CD4-positive, alpha-beta T cell treated with Interleukin-6 for 4 hours (primary cell): Measurements from ENCODE around the gene GATA5.
A peak's percentile ranks its signal among the peaks of the same experiment; 100 is the strongest.
"Not testable (repeated sequence)": the region's sequence is repeated elsewhere in the genome, so short reads cannot be mapped to it uniquely, and the experiment has no call there.

Experiments
- DNase-seq: peaks from one replicate; pipeline ENCODE4 v3.0.0-alpha.2; 2020; ENCODE audit warnings: mixed read lengths

GATA5 gene

DNA sequence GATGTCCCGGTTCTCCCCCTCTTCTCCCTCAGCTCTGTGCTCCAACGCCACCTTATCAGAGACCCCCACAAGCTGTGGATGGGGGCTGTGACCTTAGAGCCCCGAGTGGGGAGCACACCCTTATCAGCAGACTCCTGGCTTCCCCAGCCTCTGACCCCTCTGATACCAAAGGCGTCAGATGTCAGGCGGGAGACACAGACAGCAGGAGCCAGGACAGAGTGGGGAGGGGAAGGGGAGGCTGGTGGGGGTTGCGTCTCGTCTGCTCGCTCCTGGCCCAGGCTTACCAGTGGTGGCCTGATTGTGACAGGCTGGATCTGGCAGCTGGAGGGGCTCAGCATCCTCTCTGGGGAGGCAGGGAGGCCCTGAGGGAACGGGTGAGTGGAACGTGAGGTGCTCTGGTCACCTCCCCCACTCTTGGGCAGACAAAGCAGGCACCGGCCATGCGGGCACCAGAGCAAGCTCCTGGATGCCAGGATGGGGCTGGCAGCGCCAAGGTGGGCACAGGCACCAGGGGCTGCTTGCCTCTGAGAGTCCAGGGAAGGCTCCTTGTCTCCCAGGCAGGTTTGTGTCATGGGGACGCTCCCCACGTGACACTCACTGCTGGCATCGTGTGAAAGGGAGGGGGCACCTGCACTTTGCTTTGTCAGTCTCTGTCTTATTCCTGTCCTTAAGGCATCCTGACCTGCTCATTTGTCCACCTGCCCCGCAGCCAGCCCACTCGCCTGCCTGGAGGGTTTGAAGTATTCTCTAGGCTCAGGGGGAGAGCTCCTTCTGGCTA, 27.8 kb upstream of the GATA5 start:
- no peak for DNase-seq

DNA sequence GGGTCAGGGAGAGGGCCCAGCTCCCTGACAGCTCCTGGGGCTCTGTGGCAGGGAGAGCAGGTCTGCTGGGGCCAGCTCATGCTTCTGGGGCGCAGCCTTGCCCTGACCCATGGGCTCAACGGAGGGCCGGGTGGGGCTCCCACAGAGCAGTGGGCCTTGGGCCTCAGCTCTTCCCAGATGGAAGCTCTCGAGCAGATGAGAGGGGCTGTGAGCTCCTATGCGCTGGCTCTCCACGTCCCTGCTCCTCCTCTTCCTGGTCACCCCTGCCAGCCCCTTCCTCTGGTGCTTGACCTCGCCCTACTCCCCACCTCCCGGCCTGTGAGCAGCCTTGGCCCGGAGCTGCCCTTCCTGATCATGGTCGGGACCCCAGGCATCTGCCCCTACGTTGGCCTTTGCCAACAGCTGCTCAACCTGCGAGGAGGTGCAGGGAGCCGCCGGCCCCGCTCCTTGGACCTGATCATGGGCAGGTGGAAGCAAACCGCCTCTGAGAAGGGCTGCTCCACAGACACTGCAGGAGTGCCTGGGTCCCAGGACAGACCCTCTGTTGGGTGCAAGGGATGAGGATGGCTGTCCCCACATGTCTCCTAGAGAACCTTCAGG, 26.8 kb upstream of the GATA5 start:
- no peak for DNase-seq

DNA sequence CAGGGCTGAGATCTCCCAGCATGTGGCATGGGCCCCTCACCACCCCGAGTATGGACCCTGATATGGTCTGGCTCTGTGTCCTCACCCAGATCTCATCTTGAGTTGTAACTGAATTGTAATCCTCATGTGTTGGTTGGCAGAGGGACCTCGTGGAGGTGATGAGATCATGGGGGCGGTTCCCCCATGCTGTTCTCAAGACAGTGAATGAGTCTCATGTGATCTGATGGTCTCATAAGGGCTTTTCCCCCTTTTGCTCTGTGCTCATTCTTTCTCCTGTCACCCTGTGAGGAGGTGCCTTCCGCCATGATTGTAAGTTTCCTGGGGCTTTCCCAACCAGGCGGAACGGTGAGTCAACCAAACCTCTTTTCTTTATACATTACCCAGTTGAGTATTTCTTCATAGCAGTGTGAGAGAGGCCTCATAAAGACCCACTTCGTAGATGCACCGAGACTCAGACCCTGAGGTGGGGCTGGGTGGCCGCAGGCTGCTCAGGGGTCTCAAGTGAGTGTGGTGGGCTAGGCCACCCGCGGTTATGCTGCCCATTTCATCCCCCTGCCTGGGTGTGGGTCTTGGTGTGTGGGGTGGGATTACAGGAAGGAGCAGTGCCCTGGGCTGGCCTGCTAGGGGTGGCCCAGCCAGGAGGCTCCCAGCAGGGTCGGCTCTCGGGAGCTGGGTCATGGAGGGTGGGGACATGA, 26.2 kb upstream of the GATA5 start:
- DNase-seq: peak; percentile 41

DNA sequence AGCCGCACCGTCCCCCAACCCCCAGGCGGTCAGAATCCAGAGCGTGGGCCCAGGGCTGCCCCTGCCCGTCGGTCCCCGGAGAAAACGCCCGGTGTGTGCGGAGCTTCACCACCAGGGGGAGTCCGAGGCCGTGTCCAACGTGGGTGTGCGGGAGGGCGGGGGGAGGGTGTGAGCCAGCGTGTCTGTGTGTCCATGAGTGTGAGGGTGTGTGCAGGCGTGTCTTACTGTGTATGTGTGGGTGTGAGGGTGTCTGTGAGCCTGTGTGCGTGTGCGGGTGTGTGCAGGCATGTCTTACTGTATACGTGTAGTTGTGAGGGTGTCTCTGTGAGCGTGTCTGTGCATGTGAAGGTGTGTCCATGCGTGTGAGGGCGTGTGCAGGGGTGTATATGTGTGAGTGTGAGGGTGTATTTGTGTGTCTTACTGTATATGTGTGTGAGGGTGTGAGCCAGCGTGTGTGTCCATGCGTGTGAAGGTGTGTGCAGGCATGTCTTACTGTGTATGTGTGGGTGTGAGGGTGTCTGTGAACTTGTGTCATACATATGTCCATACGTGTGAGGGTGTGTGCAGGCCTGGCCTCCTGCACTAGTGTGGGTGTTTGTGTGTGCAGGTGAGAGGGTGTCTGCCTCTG, 24.6 kb upstream of the GATA5 start:
- DNase-seq: peak; percentile 85

DNA sequence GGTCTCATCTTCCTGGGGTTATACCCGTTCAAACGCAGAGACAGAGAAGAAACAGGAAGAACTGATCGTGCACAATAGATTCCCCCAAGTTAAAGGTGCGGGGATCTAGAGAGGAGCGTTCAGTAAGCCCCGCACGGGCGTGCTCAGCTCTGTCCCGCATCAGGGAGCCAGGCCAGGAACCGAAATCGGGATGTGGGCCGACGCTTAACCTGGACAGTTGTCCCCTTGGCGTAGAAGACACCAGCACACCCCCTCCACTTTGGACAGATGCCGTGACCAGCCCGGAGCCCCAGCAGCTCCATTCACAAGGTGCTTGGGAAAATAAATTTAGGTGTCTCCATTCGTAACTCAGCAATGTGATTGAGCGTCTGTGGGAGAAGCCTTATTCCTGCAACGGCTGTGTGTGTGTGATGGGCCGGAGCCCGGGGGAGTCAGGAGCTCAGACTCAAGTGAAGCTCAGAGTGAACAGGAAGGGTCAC, 24.0 kb upstream of the GATA5 start:
- DNase-seq: no peak

DNA sequence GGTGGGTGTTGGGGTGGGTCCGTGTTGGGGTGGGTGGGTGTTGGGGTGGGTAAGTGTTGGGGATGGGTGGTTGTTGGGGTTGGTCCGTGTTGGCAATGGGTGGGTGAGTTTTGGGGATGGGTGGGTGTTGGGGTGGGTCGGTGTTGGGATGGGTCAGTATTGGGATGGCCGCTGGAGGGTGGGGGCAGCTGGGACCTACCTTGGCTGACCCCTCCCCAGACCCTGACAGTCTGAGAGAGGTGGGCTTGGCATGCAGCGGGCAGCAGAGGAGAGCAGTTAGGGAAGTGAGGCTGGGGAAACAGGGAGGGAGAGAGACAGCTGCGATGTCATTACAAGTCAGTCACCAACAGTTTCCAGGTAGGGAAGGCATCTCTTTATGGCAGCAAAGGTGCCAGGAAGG, 23.1 kb upstream of the GATA5 start:
- no peak for DNase-seq

DNA sequence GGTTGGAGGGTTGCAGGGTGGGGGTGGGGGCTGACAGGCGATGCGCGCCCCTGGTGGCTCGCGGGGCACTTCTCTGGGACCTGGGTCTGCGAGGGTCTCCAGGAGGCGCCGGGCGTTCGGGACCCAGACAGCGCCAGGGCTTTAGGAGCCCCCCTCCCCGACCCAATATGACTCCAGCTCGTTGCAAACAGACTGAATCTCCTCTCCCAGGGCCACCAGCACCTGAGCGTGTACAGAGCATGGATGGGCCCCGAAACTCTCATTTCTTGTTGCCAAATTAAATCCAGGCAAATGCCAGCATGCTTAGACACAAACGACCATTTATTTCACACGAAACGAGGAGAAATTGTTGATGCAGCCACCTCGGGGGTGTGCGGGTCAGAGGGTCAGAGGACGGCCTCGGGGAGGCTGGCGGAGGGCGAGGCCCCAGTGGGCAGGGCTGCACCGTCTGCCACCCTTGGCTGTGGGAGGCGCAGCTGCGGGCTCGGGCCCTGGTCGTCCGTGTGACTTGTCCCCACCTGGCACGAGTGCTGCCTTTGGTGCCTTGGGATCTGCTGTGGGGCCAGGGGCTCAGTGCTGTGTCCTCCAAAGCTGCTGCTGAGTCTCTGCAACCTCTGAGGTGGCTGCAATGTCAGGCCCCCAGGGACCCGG, 20.9 kb upstream of the GATA5 start:
- DNase-seq: peak; percentile 54

DNA sequence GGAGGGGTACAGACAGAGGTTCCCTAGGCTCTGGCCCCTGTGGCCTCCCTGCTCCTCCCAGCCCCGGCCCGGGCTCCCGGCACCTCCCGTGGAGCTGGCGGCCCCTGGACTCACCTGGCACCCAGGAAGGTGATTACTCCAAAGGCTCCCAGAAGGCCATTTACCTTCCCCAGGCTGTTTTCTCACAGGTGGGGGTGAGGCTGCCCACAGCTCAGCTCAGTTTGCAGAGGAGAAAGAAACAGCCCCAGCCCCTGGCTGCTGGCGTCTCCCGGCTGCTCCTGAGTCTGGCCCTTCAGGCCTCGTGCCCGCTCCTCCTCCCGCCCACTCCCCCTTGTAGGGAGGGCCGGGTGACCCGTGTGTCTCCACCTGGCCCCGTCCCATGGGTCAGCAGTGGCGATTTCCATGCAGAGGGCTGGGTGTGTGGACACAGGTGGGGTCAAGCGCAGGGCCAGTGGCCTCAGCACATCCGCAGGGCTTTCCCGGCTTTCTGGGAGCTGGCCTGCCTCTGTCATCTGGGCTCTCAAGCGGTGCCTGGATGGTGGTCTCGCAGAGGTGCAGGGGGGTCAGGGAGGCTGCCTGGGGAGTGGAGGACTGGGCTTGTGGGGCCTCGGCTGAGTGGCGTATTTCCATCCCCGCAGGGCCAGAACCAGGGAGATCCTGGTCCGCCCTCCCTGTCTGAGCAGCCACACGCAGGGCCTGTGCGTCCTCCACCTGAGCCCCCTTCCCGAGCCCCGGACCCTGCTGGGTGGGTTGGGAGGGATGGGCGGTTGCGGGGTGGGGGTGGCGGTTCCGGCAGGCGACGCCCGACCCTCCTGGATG, 20.2 kb upstream of the GATA5 start:
- DNase-seq: no peak

DNA sequence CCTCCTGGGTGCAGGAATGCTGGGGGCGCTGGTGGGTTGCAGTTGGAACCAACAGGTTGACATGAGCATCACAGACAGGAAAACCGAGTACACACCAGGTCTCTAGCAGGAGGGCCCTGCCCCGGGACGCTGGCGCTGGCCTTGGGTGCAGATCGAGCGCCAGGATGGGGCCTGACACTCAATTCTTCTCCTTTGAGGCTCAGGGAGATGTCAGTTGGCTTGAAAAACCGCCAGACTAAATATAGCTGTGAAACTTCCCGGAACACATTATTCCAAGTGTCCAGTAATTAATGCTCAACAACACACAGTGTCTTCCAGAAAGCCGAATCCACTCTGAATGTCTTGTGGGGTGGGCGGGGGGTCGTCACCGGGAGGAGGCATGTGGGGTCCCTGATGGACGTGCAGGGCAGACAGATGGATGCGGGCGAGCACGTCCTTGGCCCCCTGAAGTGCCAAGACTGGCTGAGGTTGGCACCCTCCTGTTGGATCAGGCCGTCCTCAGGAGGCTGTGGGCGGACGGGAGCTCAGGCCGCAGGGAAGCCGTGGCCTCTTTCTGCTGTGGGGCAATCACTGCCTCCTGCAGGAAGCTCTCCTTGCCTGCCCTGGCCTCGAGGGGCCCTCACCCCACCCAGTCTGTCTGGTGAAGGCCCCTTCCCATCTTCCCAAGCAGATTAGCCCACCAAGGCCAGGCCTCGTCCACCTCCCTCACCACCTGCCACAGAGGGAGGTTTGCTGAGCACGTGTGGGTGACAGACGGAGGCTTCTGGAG, 19.4 kb upstream of the GATA5 start:
- DNase-seq: no peak

DNA sequence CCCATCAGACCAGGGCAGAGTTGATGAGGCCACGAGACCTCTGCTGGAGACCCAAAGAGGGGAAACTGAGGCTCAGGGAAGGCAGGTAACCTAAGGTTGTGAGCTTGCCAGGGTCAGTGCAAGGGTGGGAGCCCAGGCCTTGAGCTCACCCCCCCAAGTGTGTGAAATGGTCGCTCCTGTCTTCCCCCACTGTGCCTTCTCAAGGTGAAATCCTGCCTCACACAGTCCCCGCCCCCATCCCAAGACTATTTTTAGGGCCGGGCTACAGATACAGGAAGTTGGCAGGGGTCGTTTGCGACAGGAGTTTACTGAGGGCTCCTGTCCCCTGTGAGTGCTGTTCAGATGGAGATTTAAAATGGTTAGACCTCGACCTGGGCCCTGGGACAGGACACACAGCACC, 18.7 kb upstream of the GATA5 start:
- DNase-seq: no peak

DNA sequence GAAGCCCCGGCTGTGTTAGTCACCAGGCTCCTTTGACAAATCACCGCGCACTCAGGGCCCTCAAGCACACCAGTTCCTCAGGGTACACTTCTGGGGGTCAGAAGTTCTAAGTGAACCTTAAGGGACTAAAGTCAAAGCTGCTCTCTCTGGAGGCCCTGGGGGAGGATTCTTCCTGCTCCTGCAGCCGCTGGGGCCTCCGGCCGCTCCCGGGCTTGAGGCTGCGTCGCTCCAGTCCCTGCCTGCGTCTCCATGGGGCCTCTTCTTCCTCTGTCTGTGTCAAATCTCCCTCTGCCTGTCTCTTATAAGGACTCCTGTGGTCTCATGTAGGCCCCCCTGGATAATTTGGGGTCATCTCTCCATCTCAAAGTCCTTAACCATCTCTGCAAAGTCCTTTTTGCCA, 18.1 kb upstream of the GATA5 start:
- DNase-seq: no peak

DNA sequence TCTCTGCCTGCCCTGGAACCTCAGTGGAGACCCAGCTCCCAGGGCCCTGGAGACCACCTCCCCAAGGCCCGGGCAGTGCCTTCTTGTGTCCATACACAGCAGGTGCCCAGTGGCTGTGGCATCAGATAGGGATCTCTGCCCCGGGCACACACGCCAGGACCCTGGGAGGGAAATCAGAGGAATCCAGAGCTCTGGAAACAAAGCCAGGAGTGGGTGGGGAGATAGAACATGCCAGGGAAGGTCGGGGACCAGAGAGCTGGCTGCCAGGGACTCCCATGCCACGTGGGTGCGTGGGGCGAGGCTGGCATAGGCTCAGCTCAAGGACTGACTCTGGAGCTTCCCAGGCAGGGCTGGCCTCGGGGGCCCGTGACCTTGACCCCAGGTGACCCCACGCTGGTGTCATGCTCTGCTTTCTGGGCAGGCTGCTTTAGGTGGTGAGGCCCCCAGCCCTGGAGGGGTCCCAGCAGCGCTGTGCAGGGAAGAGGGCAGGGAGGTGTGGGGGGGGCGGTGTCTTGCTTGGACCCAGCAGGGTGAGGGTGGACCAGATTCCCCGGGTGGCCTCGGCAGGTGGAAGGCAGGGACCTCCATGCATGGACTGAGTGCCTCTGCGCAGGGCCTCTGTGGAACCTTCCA, 17.6 kb upstream of the GATA5 start:
- no peak for DNase-seq

DNA sequence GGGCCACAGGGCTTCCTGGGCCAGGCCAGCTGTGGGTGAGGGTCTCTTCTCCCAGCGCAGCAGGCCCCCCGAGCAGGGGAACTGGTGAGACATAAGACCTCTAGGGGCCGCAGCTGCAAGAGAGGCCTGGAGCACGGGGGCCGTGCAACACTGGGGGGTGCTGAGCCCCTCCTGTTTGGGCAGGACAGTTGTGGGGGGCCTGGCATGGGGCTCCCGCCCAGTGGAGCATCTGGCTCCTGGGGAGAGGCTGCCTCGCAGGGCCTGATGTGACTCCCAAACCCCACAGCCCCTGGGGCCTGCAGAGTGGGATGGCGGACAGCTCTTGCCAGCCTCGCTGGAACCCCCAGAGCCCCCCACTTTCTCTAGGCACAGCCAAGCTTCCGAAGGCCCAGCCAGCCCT, 16.9 kb upstream of the GATA5 start:
- no peak for DNase-seq

DNA sequence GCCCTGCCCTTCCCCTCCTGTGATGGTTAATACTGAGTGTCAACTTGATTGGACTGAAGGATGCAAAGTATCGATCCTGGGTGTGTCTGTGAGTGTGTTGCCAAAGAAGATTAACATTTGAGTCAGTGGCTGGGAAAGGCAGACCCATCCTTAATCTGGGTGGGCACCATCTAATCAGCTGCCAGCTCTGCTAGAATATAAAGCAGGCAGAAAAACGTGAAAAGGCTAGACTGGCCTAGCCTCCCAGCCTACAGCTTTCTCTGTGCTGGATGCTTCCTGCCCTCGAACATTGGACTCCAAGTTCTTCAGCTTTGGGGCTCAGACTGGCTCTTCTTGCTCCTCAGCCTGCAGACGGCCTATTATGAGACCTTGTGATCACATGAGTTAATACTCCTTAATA, 15.0 kb upstream of the GATA5 start:
- not testable (repeated sequence) for DNase-seq

DNA sequence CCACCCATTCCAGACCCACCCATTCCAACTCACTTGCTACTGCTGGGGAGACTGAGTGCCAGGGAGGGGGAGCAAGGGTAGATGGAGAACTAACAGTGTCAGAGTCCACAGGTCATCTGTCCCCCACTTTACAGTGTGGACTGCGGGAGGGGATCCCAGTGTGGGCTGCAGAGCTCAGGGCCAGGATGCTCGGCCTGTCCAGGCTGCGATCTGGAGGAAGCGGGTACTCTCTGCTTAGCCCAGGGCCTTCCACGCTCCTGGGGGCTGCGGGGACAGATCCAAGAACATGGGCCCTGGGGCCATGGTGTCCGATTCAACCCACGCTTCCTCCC, 14.1 kb upstream of the GATA5 start:
- no peak for DNase-seq

DNA sequence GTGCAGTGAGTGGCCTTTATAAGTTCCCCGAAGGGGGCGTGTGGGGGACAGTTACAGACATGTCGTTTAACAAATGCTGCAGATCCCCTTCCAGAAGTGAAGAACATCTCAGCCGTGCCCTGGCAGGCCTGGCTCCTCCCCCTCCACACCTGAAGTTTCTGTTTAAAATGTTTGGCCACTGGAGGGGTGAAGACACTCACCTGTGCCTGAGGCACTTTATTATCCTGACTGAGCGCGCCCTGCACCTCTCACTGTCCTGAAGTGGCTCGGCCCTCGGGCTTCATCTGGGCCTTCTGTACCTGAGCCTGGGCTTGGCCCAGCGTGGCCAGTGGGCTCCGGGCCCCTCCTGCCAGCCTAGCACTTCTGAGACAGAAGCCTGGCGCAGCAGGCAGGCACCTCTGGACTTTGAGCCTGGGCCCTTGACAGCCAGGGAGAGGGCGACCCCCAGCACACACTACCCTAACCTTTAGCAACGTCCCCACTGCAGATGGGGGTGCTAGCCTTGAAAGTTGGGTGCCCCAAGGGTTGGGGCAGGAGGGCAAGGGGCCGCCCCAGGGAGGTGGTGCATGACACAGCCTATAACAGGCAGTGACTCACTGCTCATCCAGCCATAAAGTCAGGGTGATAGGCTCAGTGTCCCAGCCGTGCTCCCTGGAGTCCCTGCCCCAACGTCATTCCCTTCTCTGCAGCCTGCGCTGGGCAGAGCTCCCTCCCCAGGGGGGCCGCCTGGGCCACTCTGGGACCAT, 13.6 kb upstream of the GATA5 start:
- DNase-seq: no peak

DNA sequence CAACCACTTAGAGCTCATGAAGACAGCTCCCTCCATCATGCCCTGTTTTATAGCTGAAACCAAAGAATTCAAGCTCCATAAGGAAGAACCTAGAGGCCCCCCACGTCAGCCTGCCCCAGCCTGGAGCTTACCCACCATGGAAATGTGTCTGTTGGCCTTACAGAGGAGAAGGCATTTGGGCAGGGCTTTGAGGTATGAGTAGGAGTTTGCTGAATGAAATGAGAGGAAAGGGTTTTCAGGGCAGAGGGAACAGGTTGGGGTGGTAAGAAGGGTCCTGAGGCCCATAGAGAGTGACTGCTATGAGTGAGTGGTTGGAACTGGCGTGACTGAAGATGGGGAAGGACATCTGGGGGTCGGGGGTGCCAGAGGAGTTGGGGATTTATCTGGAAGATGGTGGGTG, 12.7 kb upstream of the GATA5 start:
- DNase-seq: no peak

DNA sequence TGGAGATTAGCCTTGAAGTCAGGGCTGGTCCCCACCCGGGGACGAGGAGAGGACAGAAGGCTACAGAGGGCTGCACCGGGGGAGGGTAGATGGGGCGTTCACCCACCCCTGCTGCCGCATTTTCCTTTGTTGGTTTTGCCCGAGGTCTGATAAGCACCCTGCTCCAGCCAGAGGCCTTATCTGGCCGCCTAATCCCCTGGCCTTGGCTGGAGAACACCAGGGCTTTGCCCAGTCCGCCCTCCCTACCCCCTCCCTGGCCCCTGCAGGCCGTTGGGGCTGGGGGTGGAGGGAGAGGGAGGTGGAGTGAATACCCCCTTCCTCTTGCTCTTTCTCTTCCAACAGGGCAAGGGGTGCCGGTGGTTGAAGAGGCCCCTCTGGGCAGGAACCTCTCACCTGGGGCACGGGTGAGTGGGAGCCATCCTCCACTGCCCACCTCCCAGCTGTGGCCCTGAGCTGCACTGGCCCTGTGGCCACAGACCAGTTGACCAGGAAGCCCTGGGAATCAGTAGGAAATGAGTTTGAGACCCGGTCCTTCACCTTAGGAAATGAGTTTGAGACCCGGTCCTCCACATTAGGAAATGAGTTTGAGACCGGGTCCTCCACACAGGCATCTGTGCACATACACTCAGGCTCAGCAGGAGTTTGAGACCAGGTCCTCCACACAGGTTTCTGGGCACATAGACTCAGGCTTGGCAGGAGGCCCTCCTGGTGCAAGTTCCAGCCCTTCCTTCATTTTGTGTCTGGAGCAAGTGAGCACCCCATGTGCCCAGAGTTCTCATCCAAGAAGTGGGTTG, 12.0 kb upstream of the GATA5 start:
- DNase-seq: no peak

DNA sequence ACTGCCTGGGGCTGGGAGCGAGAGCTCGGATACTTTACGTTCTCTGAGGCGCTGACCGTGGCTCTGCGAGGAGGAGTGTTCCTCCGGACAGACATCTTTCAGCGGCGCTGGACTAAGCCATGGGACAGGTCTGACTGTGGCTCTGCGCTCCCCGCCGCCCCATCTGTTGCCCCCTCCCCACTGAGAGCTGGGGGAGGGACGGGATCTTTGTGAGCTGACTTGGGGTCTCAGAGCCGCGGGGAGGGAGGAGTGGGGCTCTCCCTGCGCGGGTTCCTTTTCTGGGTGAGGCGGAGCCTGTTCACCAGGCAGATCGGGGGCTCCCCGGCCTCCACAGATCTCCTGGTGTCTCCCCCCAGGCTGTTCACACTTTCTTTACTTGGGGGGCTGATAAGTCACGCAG, 11.3 kb upstream of the GATA5 start:
- no peak for DNase-seq
